HEK293 (cell line): ENCODE data around the gene SOX13.

Experiments
- CTCF ChIA-PET: fragments of 350-600 bp; formaldehyde crosslinking; extraction: SDS; loops from one replicate; lab custom pipeline; 2021; ENCODE audit warnings: antibody characterized with exemption; lab: Yijun Ruan, JAX
- POLR2A ChIA-PET: fragments of 300-600 bp; formaldehyde crosslinking; extraction: SDS; loops from one replicate; lab custom pipeline; 2020; ENCODE audit warnings: antibody characterized with exemption, inconsistent platforms; lab: Yijun Ruan, JAX
- H3K27ac ChIP-seq: fragments of 200-500 bp; sonication (Bioruptor generic); 2 replicates; pipeline ENCODE4 v1.5.1; 2014; ENCODE audit warnings: low read depth, low read length, control low read depth, inconsistent platforms; ENCODE audit errors: extremely low read depth
- H3K36me3 ChIP-seq, 2 experiments: fragments of 200-500 bp in 1 of 2; sonication (Bioruptor generic) in 1 of 2; 1 replicate in 1 of 2; 2 replicates in 1 of 2; pipeline ENCODE4 v1.5.1; 2014 to 2017; ENCODE audit warnings: inconsistent platforms in 2 of 2, low read length in 2 of 2; ENCODE audit not compliant: control insufficient read depth in 2 of 2, insufficient read depth in 1 of 2
- H3K4me1 ChIP-seq: fragments of 200-500 bp; sonication (Bioruptor generic); 2 replicates; pipeline ENCODE4 v1.5.1; 2014; ENCODE audit warnings: mild to moderate bottlenecking, low read length, inconsistent platforms; ENCODE audit not compliant: control insufficient read depth, insufficient read depth
- H3K4me3 ChIP-seq: 2 replicates; pipeline ENCODE4 v1.5.1; 2011; ENCODE audit warnings: low read depth, mild to moderate bottlenecking, control low read depth, low read length, moderate library complexity
- H3K9me3 ChIP-seq: fragments of 200-500 bp; sonication (Bioruptor generic); 2 replicates; pipeline ENCODE4 v1.5.1; 2014; ENCODE audit warnings: low read depth, low read length, inconsistent platforms; ENCODE audit not compliant: control insufficient read depth, insufficient read depth
- ZBTB17 ChIP-seq: fragments of 450-650 bp; formaldehyde crosslinking; IDR thresholded peaks from 2 replicates; pipeline ENCODE4 v1.5.1; 2016; ENCODE audit warnings: missing biosample characterization, missing genetic modification characterization
- ZFP37 ChIP-seq: fragments of 450-650 bp; formaldehyde crosslinking; IDR thresholded peaks from 2 replicates; pipeline ENCODE4 v1.5.1; 2016; ENCODE audit warnings: missing biosample characterization, missing genetic modification characterization
- ZNF114 ChIP-seq: fragments of 450-650 bp; formaldehyde crosslinking; IDR thresholded peaks from 2 replicates; pipeline ENCODE4 v1.5.0; 2017; ENCODE audit warnings: missing biosample characterization, missing genetic modification characterization
- ZNF221 ChIP-seq: fragments of 450-650 bp; formaldehyde crosslinking; IDR thresholded peaks from 2 replicates; pipeline ENCODE4 v1.5.1; 2017; ENCODE audit warnings: missing biosample characterization, missing genetic modification characterization, borderline replicate concordance
- ZNF621 ChIP-seq: fragments of 450-650 bp; formaldehyde crosslinking; IDR thresholded peaks from 2 replicates; pipeline ENCODE4 v1.5.1; 2017; ENCODE audit warnings: missing biosample characterization, missing genetic modification characterization
- TF ChIP-seq, protein P1 (sequence below): fragments of 450-650 bp; formaldehyde crosslinking; IDR thresholded peaks from 2 replicates; pipeline ENCODE4 v1.5.1; 2016; ENCODE audit warnings: missing biosample characterization, missing genetic modification characterization, borderline replicate concordance
- TF ChIP-seq, protein P2 (sequence below): fragments of 450-650 bp; formaldehyde crosslinking; IDR thresholded peaks from 2 replicates; pipeline ENCODE4 v1.5.0; 2017; ENCODE audit warnings: missing biosample characterization, missing genetic modification characterization, borderline replicate concordance
- TF ChIP-seq, protein P3 (sequence below): fragments of 450-650 bp; formaldehyde crosslinking; IDR thresholded peaks from 2 replicates; pipeline ENCODE4 v1.5.1; 2016; ENCODE audit warnings: missing biosample characterization, missing genetic modification characterization
- TF ChIP-seq, protein P4 (sequence below): fragments of 450-650 bp; formaldehyde crosslinking; IDR thresholded peaks from 2 replicates; pipeline ENCODE4 v1.5.1; 2016; ENCODE audit warnings: missing biosample characterization, missing genetic modification characterization
- TF ChIP-seq, protein P5 (sequence below): fragments of 450-650 bp; formaldehyde crosslinking; IDR thresholded peaks from 2 replicates; pipeline ENCODE4 v1.5.1; 2016; ENCODE audit warnings: missing biosample characterization, missing genetic modification characterization, low read depth
- TF ChIP-seq, protein P6 (sequence below): fragments of 450-650 bp; formaldehyde crosslinking; conservative IDR thresholded peaks from 2 replicates; pipeline ENCODE4 v1.5.1; 2016; ENCODE audit warnings: low read depth, missing biosample characterization, missing genetic modification characterization
- TF ChIP-seq, protein P7 (sequence below): fragments of 450-650 bp; formaldehyde crosslinking; optimal IDR thresholded peaks from 2 replicates; pipeline ENCODE3; 2016; ENCODE audit warnings: missing biosample characterization, mild to moderate bottlenecking, missing genetic modification characterization

Gene SOX13

DNA sequence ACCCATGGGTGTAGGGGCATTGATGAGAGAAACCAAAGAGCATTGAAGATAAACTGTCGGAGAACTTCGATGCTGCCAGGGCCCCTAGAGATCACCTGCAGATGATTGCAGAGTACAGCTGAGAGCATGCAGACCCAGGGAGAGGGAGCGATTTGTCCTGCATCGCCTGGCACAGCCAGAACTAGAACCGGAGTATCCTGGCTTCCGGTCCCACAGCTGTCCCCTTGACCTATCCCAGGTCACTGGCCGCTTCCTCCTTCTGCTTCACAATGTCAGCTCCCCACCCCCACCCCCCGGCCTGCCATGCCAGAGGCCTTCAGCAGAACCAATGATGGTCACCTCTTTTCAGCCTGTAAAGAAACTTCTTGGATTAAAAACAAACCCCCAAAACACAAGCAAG is 29.2 kb upstream of the SOX13 start:
- POLR2A ChIA-PET: no interaction called here
- Histone ChIP-seq H3K36me3 (no peaks in the 10 kb centered on the region), H3K4me1 (no peaks in the 10 kb centered on the region), H3K27ac (no peak overlapping the region), H3K9me3 (no peaks in the 10 kb centered on the region), H3K4me3 (no peak overlapping the region)
- CTCF ChIA-PET: no interaction called here
- TF ChIP-seq, protein P1, sequence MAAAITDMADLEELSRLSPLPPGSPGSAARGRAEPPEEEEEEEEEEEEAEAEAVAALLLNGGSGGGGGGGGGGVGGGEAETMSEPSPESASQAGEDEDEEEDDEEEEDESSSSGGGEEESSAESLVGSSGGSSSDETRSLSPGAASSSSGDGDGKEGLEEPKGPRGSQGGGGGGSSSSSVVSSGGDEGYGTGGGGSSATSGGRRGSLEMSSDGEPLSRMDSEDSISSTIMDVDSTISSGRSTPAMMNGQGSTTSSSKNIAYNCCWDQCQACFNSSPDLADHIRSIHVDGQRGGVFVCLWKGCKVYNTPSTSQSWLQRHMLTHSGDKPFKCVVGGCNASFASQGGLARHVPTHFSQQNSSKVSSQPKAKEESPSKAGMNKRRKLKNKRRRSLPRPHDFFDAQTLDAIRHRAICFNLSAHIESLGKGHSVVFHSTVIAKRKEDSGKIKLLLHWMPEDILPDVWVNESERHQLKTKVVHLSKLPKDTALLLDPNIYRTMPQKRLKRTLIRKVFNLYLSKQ (tag by site-specific recombination): no peak
- TF ChIP-seq, protein P2, sequence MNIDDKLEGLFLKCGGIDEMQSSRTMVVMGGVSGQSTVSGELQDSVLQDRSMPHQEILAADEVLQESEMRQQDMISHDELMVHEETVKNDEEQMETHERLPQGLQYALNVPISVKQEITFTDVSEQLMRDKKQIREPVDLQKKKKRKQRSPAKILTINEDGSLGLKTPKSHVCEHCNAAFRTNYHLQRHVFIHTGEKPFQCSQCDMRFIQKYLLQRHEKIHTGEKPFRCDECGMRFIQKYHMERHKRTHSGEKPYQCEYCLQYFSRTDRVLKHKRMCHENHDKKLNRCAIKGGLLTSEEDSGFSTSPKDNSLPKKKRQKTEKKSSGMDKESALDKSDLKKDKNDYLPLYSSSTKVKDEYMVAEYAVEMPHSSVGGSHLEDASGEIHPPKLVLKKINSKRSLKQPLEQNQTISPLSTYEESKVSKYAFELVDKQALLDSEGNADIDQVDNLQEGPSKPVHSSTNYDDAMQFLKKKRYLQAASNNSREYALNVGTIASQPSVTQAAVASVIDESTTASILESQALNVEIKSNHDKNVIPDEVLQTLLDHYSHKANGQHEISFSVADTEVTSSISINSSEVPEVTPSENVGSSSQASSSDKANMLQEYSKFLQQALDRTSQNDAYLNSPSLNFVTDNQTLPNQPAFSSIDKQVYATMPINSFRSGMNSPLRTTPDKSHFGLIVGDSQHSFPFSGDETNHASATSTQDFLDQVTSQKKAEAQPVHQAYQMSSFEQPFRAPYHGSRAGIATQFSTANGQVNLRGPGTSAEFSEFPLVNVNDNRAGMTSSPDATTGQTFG (tag by site-specific recombination): no peak
- TF ChIP-seq, protein P3, sequence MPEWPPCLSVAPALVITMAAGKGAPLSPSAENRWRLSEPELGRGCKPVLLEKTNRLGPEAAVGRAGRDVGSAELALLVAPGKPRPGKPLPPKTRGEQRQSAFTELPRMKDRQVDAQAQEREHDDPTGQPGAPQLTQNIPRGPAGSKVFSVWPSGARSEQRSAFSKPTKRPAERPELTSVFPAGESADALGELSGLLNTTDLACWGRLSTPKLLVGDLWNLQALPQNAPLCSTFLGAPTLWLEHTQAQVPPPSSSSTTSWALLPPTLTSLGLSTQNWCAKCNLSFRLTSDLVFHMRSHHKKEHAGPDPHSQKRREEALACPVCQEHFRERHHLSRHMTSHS (tag by site-specific recombination): no peak
- TF ChIP-seq ZNF621: no peak
- TF ChIP-seq, protein P4, sequence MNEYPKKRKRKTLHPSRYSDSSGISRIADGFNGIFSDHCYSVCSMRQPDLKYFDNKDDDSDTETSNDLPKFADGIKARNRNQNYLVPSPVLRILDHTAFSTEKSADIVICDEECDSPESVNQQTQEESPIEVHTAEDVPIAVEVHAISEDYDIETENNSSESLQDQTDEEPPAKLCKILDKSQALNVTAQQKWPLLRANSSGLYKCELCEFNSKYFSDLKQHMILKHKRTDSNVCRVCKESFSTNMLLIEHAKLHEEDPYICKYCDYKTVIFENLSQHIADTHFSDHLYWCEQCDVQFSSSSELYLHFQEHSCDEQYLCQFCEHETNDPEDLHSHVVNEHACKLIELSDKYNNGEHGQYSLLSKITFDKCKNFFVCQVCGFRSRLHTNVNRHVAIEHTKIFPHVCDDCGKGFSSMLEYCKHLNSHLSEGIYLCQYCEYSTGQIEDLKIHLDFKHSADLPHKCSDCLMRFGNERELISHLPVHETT: no peak
- TF ChIP-seq ZBTB17 (tag by site-specific recombination): no peak
- TF ChIP-seq, protein P5, sequence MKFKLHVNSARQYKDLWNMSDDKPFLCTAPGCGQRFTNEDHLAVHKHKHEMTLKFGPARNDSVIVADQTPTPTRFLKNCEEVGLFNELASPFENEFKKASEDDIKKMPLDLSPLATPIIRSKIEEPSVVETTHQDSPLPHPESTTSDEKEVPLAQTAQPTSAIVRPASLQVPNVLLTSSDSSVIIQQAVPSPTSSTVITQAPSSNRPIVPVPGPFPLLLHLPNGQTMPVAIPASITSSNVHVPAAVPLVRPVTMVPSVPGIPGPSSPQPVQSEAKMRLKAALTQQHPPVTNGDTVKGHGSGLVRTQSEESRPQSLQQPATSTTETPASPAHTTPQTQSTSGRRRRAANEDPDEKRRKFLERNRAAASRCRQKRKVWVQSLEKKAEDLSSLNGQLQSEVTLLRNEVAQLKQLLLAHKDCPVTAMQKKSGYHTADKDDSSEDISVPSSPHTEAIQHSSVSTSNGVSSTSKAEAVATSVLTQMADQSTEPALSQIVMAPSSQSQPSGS: no peak
- TF ChIP-seq, protein P6, sequence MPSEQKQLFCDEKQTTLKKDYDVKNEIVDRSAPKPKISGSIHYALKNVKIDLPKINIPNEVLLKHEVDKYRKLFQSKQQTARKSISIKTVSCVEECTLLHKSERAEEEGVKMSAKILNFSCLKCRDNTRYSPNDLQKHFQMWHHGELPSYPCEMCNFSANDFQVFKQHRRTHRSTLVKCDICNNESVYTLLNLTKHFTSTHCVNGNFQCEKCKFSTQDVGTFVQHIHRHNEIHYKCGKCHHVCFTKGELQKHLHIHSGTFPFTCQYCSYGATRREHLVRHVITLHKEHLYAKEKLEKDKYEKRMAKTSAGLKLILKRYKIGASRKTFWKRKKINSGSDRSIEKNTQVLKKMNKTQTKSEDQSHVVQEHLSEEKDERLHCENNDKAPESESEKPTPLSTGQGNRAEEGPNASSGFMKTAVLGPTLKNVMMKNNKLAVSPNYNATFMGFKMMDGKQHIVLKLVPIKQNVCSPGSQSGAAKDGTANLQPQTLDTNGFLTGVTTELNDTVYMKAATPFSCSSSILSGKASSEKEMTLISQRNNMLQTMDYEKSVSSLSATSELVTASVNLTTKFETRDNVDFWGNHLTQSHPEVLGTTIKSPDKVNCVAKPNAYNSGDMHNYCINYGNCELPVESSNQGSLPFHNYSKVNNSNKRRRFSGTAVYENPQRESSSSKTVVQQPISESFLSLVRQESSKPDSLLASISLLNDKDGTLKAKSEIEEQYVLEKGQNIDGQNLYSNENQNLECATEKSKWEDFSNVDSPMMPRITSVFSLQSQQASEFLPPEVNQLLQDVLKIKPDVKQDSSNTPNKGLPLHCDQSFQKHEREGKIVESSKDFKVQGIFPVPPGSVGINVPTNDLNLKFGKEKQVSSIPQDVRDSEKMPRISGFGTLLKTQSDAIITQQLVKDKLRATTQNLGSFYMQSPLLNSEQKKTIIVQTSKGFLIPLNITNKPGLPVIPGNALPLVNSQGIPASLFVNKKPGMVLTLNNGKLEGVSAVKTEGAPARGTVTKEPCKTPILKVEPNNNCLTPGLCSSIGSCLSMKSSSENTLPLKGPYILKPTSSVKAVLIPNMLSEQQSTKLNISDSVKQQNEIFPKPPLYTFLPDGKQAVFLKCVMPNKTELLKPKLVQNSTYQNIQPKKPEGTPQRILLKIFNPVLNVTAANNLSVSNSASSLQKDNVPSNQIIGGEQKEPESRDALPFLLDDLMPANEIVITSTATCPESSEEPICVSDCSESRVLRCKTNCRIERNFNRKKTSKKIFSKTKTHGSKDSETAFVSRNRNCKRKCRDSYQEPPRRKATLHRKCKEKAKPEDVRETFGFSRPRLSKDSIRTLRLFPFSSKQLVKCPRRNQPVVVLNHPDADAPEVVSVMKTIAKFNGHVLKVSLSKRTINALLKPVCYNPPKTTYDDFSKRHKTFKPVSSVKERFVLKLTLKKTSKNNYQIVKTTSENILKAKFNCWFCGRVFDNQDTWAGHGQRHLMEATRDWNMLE (tag by site-specific recombination): no peak
- TF ChIP-seq ZFP37 (tag by site-specific recombination): no peak
- TF ChIP-seq, protein P7, sequence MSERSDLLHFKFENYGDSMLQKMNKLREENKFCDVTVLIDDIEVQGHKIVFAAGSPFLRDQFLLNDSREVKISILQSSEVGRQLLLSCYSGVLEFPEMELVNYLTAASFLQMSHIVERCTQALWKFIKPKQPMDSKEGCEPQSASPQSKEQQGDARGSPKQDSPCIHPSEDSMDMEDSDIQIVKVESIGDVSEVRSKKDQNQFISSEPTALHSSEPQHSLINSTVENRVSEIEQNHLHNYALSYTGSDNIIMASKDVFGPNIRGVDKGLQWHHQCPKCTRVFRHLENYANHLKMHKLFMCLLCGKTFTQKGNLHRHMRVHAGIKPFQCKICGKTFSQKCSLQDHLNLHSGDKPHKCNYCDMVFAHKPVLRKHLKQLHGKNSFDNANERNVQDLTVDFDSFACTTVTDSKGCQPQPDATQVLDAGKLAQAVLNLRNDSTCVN (tag by site-specific recombination): no peak
- TF ChIP-seq ZNF221: no peak
- no peak for TF ChIP-seq ZNF114
